ENCODE results near the gene RBP3.

RBP3 gene

DNA sequence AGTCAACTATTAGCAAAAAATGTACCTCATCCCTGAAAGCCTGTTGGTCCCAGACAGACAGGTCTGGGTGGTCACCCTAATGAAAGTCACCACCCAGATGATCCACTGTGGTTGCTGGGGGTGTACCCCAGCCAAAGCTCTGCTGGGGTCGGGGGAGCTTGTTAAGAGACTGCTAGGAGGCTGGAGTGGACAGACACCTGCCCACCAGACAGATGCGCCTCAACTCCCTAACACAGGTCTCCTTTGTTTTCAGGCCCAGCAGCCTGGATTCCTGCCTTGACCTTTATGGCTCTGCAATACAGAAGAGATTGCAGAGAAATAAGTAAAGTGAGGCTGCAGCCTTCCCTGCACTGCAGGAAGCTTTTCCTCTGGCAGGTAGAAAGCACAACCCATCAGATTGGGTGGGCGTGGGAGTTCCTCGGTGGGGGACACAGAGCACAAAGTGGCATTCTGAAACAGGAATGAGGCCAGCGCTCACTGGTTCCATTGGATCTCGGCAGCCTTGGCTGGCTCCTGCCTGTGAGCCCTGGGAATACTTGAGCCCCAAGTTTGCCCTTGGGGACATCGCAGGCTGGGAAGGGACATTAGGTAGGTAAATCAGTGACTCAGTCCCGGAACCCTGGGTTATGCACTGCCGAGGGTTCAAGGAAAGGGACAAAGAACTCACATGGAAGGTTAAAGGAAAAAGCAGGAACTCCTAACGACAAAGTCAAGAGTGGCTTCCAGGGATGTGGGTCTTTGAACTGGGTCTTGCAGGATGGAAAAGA, 53.9 kb downstream of the RBP3 start:
- TF ChIP-seq, protein P1, sequence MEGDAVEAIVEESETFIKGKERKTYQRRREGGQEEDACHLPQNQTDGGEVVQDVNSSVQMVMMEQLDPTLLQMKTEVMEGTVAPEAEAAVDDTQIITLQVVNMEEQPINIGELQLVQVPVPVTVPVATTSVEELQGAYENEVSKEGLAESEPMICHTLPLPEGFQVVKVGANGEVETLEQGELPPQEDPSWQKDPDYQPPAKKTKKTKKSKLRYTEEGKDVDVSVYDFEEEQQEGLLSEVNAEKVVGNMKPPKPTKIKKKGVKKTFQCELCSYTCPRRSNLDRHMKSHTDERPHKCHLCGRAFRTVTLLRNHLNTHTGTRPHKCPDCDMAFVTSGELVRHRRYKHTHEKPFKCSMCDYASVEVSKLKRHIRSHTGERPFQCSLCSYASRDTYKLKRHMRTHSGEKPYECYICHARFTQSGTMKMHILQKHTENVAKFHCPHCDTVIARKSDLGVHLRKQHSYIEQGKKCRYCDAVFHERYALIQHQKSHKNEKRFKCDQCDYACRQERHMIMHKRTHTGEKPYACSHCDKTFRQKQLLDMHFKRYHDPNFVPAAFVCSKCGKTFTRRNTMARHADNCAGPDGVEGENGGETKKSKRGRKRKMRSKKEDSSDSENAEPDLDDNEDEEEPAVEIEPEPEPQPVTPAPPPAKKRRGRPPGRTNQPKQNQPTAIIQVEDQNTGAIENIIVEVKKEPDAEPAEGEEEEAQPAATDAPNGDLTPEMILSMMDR (IDR thresholded peaks at IDR 0.05): no peak
- Histone ChIP-seq H3K4me3 (no peak overlapping the region), H3K27ac (no peak overlapping the region)
- no peak for DNase-seq (ENCODE audit: low spot score)

DNA sequence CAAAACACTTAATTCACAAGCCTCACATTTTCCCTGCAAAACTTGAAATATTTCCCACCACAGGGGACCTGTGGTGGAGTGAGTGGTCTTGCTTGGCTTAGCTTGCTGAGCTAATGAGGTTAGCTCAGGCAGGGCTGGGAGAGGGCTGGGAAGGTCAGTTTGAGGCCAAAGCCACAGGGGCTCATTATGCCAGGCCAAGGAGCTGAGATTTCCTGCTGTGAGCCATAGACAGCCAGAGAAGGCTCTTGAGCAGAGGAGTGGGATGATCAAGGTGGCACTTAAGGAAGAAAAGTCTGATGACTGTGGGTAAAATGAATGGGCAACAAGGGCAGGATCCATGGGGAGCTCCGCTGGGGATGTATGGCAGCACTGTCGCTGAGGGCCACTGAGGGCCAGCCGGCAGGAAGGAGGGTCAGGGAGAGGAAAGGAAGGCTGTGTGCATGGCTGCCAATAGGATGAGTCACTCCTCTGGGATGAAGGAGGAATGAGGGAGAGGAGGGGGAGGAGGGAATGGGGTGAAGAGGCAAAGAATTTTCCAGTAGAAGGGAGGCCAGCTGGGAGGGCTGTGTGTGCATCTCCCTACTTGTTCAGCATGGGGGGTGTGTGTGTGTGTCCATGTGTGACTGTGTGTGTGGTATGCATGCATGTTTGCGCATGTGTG, 54.6 kb downstream of the RBP3 start:
- DNase-seq (ENCODE audit: low spot score): no peak
- peak overlapping the region in 1 of 2 donors; percentile 51 for H3K27ac ChIP-seq
- TF ChIP-seq, protein P1 (IDR thresholded peaks at IDR 0.05): no peak
- H3K4me3 ChIP-seq: no peak overlapping the region

DNA sequence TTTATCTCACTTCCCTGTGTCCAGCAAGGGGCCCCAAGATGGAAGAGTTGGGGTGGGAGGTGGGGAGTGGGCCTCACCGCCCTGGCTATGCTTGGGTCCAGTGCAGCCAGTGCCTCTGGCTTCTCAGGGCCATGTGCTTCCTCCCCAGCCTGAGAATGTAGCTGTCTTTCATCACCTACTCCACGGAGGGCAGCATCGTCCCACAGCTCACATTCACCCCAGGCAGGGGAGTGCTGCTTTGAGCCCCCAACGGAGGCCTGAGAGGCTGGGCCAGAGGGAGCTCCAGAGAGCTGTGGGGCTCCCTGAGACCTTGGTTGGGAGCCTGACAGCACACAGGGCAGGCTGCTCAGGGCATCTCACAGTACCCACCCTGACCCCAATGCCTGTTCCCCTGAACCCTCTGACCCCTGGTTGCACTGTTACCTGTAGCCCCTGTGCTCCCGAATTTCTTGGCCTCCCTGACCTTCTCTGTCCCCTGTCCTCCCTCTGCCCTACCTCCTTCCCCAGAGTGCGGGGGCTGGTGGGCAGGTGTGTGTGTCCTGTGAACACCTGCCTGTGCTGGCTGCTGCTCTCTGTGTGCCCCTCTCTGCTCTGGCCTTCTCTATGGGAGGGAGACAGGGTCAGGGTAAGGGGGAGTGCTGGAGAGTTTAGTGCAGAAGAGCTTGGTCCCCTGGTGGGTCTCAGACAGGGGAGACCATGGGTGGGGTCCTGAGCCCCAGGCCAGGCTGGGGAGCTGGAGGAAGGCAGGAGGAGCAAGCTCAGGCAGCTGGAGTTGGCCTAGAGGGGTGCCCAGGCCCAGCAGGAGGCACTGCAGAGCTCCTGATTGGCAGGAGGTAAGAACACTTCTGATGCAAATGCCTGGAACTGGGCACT, 55.5 kb downstream of the RBP3 start:
- H3K27ac ChIP-seq: peak overlapping the region in 1 of 2 donors; percentile 13

DNA sequence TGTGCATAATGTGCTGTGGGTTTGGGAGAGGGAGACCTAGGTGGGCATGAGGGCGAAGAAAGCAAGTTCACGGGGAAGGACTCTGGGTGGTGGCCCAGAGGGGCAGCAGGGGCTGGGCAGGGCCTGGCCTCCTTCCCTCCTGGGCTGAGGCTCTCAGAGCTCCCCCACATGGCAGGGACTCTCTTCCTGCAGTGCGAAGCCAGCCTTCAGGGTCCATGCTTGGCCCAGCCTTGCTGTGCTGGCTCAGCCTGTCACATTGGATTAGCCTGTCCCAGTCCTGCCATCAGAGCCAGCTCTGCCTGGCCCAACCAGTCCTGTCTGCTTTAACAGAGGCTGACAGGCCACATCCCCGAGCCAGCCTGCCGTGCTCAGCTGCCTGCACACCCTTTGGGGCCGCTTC, 56.3 kb downstream of the RBP3 start:
- TF ChIP-seq, protein P1 (IDR thresholded peaks at IDR 0.05): no peak
- no peak for DNase-seq (ENCODE audit: low spot score)
- Histone ChIP-seq H3K27ac (no peak overlapping the region), H3K4me3 (no peak overlapping the region)

More for the DNA sequence above, 55.5 kb downstream of the RBP3 start:
- no peak for DNase-seq (ENCODE audit: low spot score)
- no peak overlapping the region for H3K4me3 ChIP-seq
- TF ChIP-seq, protein P1 (IDR thresholded peaks at IDR 0.05): no peak

DNA sequence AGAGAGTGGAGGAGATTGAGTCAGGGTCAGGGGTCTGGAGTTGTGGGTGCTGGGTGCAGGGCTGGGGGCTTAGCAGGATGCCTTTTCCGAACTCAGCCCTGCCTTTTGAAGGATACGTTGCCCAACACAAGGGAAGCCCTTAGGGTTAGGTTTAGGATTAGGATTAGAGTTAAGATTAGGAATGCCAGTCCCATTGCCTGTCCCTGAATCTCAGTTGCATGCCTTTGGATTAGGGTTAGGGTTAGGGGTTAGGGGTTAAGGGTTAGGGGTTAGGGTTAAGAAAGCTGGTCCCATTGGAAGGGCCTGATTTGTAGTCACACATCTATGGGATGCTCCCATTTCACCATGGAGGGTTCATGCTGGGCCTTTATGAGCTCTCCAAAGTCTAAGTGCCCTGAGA, 56.8 kb downstream of the RBP3 start:
- Histone ChIP-seq H3K27ac (no peak overlapping the region), H3K4me3 (no peak overlapping the region)
- TF ChIP-seq, protein P1 (IDR thresholded peaks at IDR 0.05): no peak
- no peak for DNase-seq (ENCODE audit: low spot score)

DNA sequence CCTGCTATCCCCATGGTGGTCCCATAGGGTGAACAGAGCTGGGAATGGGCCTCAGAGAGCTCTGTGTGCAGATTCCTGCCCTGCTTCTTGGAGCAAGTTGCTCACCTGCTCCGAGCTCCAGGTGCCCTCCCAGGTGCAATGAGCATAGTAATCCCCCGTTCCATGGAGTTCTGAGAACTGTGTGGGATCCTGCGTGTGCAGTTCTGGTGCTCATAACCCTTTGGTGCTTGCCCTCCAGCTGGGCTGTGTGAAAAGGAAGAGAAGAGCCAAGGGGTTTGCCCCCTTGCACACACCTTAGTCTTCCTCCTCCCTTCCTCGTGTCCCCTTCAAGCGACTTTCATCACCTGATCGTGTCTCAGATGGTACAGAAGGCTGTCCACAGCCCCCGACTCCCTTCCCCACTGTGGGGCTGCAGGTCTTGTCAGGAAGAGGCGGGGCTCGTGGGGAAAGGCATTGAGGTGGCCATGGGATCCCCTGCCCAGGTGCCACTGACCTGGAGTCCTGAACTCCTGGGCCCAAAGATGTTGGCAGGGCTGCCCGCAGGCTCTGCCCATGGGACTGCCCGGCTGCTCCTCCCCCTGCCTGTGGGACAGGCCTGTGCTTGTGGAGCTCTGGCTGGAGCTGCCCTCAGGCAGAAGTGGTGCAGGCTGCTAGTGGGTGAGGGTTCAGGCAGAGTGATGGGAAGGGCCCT, 57.8 kb downstream of the RBP3 start:
- DNase-seq (ENCODE audit: low spot score): no peak
- Histone ChIP-seq H3K27ac (no peak overlapping the region), H3K4me3 (no peak overlapping the region)
- TF ChIP-seq, protein P1 (IDR thresholded peaks at IDR 0.05): no peak
